Measurements from ENCODE around the gene AKR1B1. TPM values are rescaled to one million over a fixed set of nuclear protein-coding genes. Genes with fewer than 3 reads are reported as not detected.

AKR1B1 gene
- total RNA-seq, 1 experiment from 2014 or later: 166 TPM

GRCh38 chr7:134414109-134414508 is 44.8 kb downstream of the AKR1B1 start:
- peaks cover 11% of the 10 kb centered on the region for H3K27me3 Mint-ChIP-seq (ENCODE audit: low read depth)
- Histone ChIP-seq H2BK12ac (ENCODE audit: insufficient read length, low read depth, low read length) (no peak overlapping the region), H4K8ac (replicated peaks; ENCODE audit: insufficient read length, low read depth, low read length) (no peak overlapping the region), H3K18ac (ENCODE audit: insufficient read length, low read depth, low read length) (no peak overlapping the region), H3T11ph (ENCODE audit: low read length) (no peak overlapping the region), H3K27me3 (ENCODE audit: insufficient read depth, low read length) (no peaks in the 10 kb centered on the region), H3K9me3 (ENCODE audit: control insufficient read depth, low read depth, low read length) (no peaks in the 10 kb centered on the region), H3K27ac (ENCODE audit: insufficient read length, low read depth, low read length) (no peak overlapping the region), H2AFZ (ENCODE audit: low read length) (no peak overlapping the region), H2AK5ac (ENCODE audit: insufficient read length, low read length) (no peak overlapping the region), H2BK15ac (ENCODE audit: low read depth, low read length) (no peak overlapping the region), H2BK20ac (ENCODE audit: low read depth, low read length, poor library complexity, severe bottlenecking) (no peak overlapping the region), H3K14ac (ENCODE audit: insufficient read depth, low read length) (no peak overlapping the region), H3K9ac (ENCODE audit: extremely low read depth, insufficient read length, low read length) (no peak overlapping the region), H3K79me1 (ENCODE audit: insufficient read depth, low read depth, low read length, poor library complexity, severe bottlenecking) (no peaks in the 10 kb centered on the region), H3K79me2 (ENCODE audit: insufficient read depth, low read length) (no peaks in the 10 kb centered on the region), H3K4me1 (ENCODE audit: insufficient read depth, low read length) (no peaks in the 10 kb centered on the region), H4K5ac (ENCODE audit: insufficient read length, low read depth, low read length) (no peak overlapping the region), H3K4me2 (ENCODE audit: insufficient read depth, insufficient read length, low read length) (no peak overlapping the region), H3K23me2 (ENCODE audit: insufficient read length, low read depth, low read length, poor library complexity, severe bottlenecking) (no peaks in the 10 kb centered on the region), H2BK120ac (ENCODE audit: low read depth, low read length, poor library complexity, severe bottlenecking) (no peak overlapping the region), H4K91ac (ENCODE audit: insufficient read length, low read depth, low read length) (no peak overlapping the region), H2BK5ac (ENCODE audit: insufficient read length, low read length) (no peak overlapping the region), H3K23ac (ENCODE audit: insufficient read length, low read depth, low read length) (no peak overlapping the region), H3K4ac (ENCODE audit: low read depth, low read length) (no peak overlapping the region), H3K56ac (ENCODE audit: insufficient read length, low read depth, low read length) (no peak overlapping the region), H4K20me1 (ENCODE audit: control insufficient read depth, insufficient read depth, insufficient read length) (no peaks in the 10 kb centered on the region)
- no peaks in the 10 kb centered on the region for H3K36me3 Mint-ChIP-seq (ENCODE audit: insufficient read depth in 1 of 3, low read depth in 3 of 3)
- H3K9me3 Mint-ChIP-seq: no peaks in the 10 kb centered on the region; a peak in 1 of 5 replicates
- DNase-seq: no peak
- TF ChIP-seq, protein P1, sequence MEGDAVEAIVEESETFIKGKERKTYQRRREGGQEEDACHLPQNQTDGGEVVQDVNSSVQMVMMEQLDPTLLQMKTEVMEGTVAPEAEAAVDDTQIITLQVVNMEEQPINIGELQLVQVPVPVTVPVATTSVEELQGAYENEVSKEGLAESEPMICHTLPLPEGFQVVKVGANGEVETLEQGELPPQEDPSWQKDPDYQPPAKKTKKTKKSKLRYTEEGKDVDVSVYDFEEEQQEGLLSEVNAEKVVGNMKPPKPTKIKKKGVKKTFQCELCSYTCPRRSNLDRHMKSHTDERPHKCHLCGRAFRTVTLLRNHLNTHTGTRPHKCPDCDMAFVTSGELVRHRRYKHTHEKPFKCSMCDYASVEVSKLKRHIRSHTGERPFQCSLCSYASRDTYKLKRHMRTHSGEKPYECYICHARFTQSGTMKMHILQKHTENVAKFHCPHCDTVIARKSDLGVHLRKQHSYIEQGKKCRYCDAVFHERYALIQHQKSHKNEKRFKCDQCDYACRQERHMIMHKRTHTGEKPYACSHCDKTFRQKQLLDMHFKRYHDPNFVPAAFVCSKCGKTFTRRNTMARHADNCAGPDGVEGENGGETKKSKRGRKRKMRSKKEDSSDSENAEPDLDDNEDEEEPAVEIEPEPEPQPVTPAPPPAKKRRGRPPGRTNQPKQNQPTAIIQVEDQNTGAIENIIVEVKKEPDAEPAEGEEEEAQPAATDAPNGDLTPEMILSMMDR (conservative IDR thresholded peaks at IDR 0.05): no peak
- no CpG with 5 or more reads among the region's 4 CpGs for WGBS (ENCODE audit: extremely low coverage, insufficient read length, low lambda C conversion rate)
- no peak overlapping the region for H3K27ac Mint-ChIP-seq
- no peaks in the 10 kb centered on the region; a peak in 1 of 4 replicates for H3K4me1 Mint-ChIP-seq
- H3K4me3 Mint-ChIP-seq: no peak overlapping the region

Data from H9 (cell line).